WTC11 (cell line): Measurements from ENCODE around the gene TMEM239. TPM values are rescaled to one million over a fixed set of nuclear protein-coding genes. Genes with fewer than 3 reads are reported as not detected.

ENCODE experiments used
- ATAC-seq: fragments of 200-7000 bp; cut with Tn5 transposase; 2 replicates; pipeline ENCODE4 v1.10.0; 2021; ENCODE audit warnings: mild to moderate bottlenecking, moderate library complexity
- CTCF ChIA-PET: fragments of 300-600 bp; sonication (Branson Sonifier 250); formaldehyde crosslinking; loops from one replicate; lab custom pipeline; 2021; ENCODE audit warnings: antibody characterized with exemption; lab: Charles Lee
- POLR2A ChIA-PET: fragments of 350-600 bp; sonication (Branson Sonifier 250); formaldehyde crosslinking; loops from one replicate; lab custom pipeline; 2021; ENCODE audit warnings: antibody characterized with exemption; lab: Charles Lee
- DNase-seq: peaks from one replicate; pipeline ENCODE4 v3.0.0; 2021; ENCODE audit warnings: low spot score
- H3K27ac Mint-ChIP-seq: 2 replicates; pipeline ENCODE4 v1.8.0; 2021; ENCODE audit warnings: mixed read lengths
- H3K27me3 Mint-ChIP-seq: 2 replicates; pipeline ENCODE4 v1.8.0; 2021; ENCODE audit warnings: low read depth, mild to moderate bottlenecking, moderate library complexity, mixed read lengths
- H3K36me3 Mint-ChIP-seq: 2 replicates; pipeline ENCODE4 v1.8.0; 2021; ENCODE audit warnings: mixed read lengths
- H3K4me1 Mint-ChIP-seq: 2 replicates; pipeline ENCODE4 v1.8.0; 2022; ENCODE audit warnings: mixed read lengths
- H3K4me3 Mint-ChIP-seq: 2 replicates; pipeline ENCODE4 v1.8.0; 2021; ENCODE audit warnings: mild to moderate bottlenecking, moderate library complexity, mixed read lengths
- H3K9me3 Mint-ChIP-seq: 2 replicates; pipeline ENCODE4 v1.8.0; 2021; ENCODE audit warnings: mixed read lengths
- E2F1 ChIP-seq: sonication (generic); formaldehyde crosslinking; IDR thresholded peaks from 2 replicates; pipeline ENCODE4 v1.8.0; 2022; ENCODE audit warnings: mild to moderate bottlenecking, missing genetic modification reagents
- FOXJ3 ChIP-seq: sonication (generic); formaldehyde crosslinking; IDR thresholded peaks from 2 replicates; pipeline ENCODE4 v1.9.0; 2021; ENCODE audit warnings: missing genetic modification reagents, mild to moderate bottlenecking, borderline replicate concordance
- IRF1 ChIP-seq: sonication (generic); formaldehyde crosslinking; IDR thresholded peaks from 2 replicates; pipeline ENCODE4 v1.8.0; 2023; ENCODE audit warnings: missing genetic modification reagents
- MAX ChIP-seq: sonication (generic); formaldehyde crosslinking; IDR thresholded peaks from 2 replicates; pipeline ENCODE4 v1.8.0; 2022; ENCODE audit warnings: mild to moderate bottlenecking, missing genetic modification reagents
- NFATC4 ChIP-seq: fragments of 250-450 bp; sonication (Bioruptor Pico); IDR thresholded peaks from 2 replicates; pipeline ENCODE4 v1.9.0; 2021; ENCODE audit warnings: mild to moderate bottlenecking
- NFYB ChIP-seq: sonication (generic); formaldehyde crosslinking; conservative IDR thresholded peaks from 2 replicates; pipeline ENCODE4 v1.8.0; 2022; ENCODE audit warnings: low read depth, missing genetic modification reagents
- ZNF396 ChIP-seq: fragments of 250-450 bp; sonication (Bioruptor Pico); IDR thresholded peaks from 2 replicates; pipeline ENCODE4 v1.8.0; 2021; ENCODE audit warnings: mild to moderate bottlenecking, moderate library complexity, borderline replicate concordance
- ZSCAN18 ChIP-seq: fragments of 250-450 bp; sonication (Bioruptor Pico); IDR thresholded peaks from 2 replicates; pipeline ENCODE4 v2.1.2; 2022; ENCODE audit warnings: mild to moderate bottlenecking, moderate library complexity
- total RNA-seq: library from RNA; stranded (reverse); gene quantifications from 3 replicates; pipeline ENCODE4 v1.2.3, GENCODE V29; 2021
- TF ChIP-seq, protein P1 (sequence below): sonication (generic); formaldehyde crosslinking; IDR thresholded peaks from 2 replicates; pipeline ENCODE4 v1.8.0; 2023; ENCODE audit warnings: missing genetic modification reagents, mild to moderate bottlenecking, borderline replicate concordance

TMEM239 gene
- total RNA-seq, 1 experiment from 2014 or later: not detected

- no peaks in the 10 kb centered on the region for H3K4me1 Mint-ChIP-seq
- TF ChIP-seq FOXJ3 (CRISPR knock-in tag) (no peak), E2F1 (CRISPR knock-in tag) (no peak)
- TF ChIP-seq, all 79 proteins: peak for 0
- H3K27ac Mint-ChIP-seq: no peak overlapping the region
- ATAC-seq: peak; percentile 65
- DNase-seq: no peak
- ChIA-PET POLR2A (no interaction called here), CTCF (interaction anchor here (1.2 to 1.8 kb wide), 2 partner anchors 16 to 80 kb away, joined by 3 to 6 read pairs; no protein-coding TSS in a partner anchor)
- peaks cover 14% of the 10 kb centered on the region; the same call in 1 of the 2 replicates for H3K27me3 Mint-ChIP-seq
- H3K4me3 Mint-ChIP-seq: no peak overlapping the region
- no peaks in the 10 kb centered on the region for H3K36me3 Mint-ChIP-seq
- H3K9me3 Mint-ChIP-seq: peaks cover 6% of the 10 kb centered on the region; the same call in 1 of the 2 replicates
These were observed 44.5 kb upstream of the TMEM239 start for GRCh38 chr20:2771631-2772080.

DNA sequence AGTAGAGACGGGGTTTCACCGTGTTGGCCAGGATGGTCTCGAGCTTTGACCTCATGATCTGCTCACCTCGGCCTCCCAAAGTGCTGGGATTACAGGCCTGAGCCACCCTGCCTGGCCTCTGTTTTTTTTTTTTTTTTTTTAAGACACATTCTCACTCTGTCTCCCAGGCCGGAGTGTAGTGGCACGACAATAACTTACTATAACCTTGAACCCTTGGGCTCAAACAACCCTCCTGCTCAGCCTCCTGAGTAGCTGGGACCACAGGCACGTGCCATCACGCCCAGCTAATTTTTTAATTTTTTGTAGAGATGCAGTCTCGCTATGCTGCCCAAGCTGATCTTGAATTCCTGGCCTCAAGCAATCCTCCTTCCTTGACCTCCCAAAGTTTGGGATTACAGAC lies 42.4 kb upstream of the TMEM239 start:
- Mint-ChIP-seq H3K27ac (no peak overlapping the region), H3K4me3 (no peak overlapping the region), H3K27me3 (peaks cover 14% of the 10 kb centered on the region), H3K4me1 (no peaks in the 10 kb centered on the region), H3K36me3 (no peaks in the 10 kb centered on the region), H3K9me3 (peaks cover 14% of the 10 kb centered on the region; the same call in 1 of the 2 replicates)
- TF ChIP-seq ZSCAN18 (CRISPR knock-in tag): no peak
- no peak for TF ChIP-seq MAX (CRISPR knock-in tag)
- TF ChIP-seq NFYB (CRISPR knock-in tag): no peak
- TF ChIP-seq, protein P1, sequence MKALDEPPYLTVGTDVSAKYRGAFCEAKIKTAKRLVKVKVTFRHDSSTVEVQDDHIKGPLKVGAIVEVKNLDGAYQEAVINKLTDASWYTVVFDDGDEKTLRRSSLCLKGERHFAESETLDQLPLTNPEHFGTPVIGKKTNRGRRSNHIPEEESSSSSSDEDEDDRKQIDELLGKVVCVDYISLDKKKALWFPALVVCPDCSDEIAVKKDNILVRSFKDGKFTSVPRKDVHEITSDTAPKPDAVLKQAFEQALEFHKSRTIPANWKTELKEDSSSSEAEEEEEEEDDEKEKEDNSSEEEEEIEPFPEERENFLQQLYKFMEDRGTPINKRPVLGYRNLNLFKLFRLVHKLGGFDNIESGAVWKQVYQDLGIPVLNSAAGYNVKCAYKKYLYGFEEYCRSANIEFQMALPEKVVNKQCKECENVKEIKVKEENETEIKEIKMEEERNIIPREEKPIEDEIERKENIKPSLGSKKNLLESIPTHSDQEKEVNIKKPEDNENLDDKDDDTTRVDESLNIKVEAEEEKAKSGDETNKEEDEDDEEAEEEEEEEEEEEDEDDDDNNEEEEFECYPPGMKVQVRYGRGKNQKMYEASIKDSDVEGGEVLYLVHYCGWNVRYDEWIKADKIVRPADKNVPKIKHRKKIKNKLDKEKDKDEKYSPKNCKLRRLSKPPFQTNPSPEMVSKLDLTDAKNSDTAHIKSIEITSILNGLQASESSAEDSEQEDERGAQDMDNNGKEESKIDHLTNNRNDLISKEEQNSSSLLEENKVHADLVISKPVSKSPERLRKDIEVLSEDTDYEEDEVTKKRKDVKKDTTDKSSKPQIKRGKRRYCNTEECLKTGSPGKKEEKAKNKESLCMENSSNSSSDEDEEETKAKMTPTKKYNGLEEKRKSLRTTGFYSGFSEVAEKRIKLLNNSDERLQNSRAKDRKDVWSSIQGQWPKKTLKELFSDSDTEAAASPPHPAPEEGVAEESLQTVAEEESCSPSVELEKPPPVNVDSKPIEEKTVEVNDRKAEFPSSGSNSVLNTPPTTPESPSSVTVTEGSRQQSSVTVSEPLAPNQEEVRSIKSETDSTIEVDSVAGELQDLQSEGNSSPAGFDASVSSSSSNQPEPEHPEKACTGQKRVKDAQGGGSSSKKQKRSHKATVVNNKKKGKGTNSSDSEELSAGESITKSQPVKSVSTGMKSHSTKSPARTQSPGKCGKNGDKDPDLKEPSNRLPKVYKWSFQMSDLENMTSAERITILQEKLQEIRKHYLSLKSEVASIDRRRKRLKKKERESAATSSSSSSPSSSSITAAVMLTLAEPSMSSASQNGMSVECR (CRISPR knock-in tag): no peak
- TF ChIP-seq IRF1 (CRISPR knock-in tag): no peak
- no peak for TF ChIP-seq ZNF396 (CRISPR knock-in tag)
- TF ChIP-seq NFATC4 (CRISPR knock-in tag): no peak
- CTCF ChIA-PET: interaction anchor here (0.7 to 1.7 kb wide), 3 partner anchors 11 to 502 kb away, joined by 4 to 5 read pairs (median 4); no protein-coding TSS in a partner anchor
- ATAC-seq (no peak), DNase-seq (no peak)
- POLR2A ChIA-PET: no interaction called here

GRCh38 chr20:2775139-2775538 lies 41.0 kb upstream of the TMEM239 start:
- H3K4me1 Mint-ChIP-seq: no peaks in the 10 kb centered on the region
- peaks cover 14% of the 10 kb centered on the region; the same call in 1 of the 2 replicates for H3K9me3 Mint-ChIP-seq
- DNase-seq: no peak
- H3K36me3 Mint-ChIP-seq: no peaks in the 10 kb centered on the region
- peaks cover 14% of the 10 kb centered on the region for H3K27me3 Mint-ChIP-seq
- no peak for ATAC-seq
- TF ChIP-seq NFATC4 (CRISPR knock-in tag): no peak
- H3K27ac Mint-ChIP-seq: no peak overlapping the region
- ChIA-PET CTCF (no interaction called here), POLR2A (no interaction called here)
- no peak overlapping the region for H3K4me3 Mint-ChIP-seq
